ENCODE measurements around the gene ALDOC.
A peak's percentile ranks its signal among the peaks of the same experiment; 100 is the strongest.

Gene ALDOC

DNA sequence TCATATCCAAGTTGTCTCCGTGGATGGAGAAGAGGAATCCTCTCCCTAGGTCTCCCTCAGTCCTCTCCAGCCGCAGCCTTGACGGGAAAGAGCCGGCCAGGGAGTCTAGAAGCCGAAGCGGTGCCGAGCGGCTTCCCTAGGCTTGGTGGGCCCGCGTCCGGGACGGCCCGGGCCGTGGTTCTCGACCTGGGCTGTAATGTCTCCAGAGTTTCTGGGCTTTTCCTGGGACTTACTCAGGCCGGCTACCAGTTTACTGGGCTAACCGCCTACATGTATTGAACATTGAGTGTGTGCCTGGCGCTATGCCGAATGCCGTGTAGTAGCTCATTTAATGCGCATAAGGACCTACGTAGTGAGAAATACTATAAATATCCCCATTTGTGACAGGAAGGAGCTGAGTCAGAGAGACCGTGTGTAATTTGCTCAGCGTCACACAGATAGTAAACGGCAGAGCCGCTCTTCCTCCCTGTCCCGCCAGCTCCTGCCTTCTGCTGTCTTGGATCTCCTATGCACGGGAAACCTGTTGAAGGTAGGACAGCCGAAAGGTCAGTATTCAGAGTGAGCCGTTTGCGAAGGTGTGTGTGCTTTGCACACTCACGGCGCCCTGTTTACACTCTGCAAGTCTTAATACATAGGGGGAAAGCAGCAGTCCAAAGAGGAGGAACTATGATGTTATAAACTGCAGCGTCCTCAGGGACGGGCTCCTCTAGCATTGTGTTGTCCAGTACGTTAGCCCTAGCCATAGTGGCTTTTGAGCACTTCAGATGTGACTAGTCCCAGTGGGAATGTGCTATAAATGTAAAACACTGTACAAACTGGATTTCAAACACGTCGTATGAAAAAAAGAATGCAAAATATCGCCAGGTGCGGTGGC, 22.9 kb upstream of the ALDOC start:
- H3K27me3 ChIP-seq (replicated peaks; ENCODE audit: insufficient read depth, low read length), result no peaks in the 10 kb centered on the region
- peaks cover 9% of the 10 kb centered on the region; the same call in 1 of the 2 replicates for H3K4me1 ChIP-seq (ENCODE audit: low read length)
- peak overlapping the region; percentile 66 for H2AFZ ChIP-seq (ENCODE audit: low read length)
- peaks cover 16% of the 10 kb centered on the region for H3F3A ChIP-seq (ENCODE audit: insufficient read depth, low read length)
- H3K9ac ChIP-seq (ENCODE audit: low read length), result peak overlapping the region; percentile 82
- no peaks in the 10 kb centered on the region; the same call in 1 of the 2 replicates for H3K36me3 ChIP-seq (replicated peaks; ENCODE audit: insufficient read depth, low read length)
- DNase-seq, result peak; percentile 87
- peak overlapping the region; percentile 77 for H3K4me2 ChIP-seq (ENCODE audit: low read depth, low read length)
- peak overlapping the region; percentile 77 for H3K4me3 ChIP-seq (ENCODE audit: low read length)
- no peaks in the 10 kb centered on the region for H3K9me2 ChIP-seq (replicated peaks; ENCODE audit: insufficient read depth, low read length)
- no peaks in the 10 kb centered on the region for H4K20me1 ChIP-seq (ENCODE audit: insufficient read depth, low read length)
- peak overlapping the region; percentile 91 for H3K27ac ChIP-seq (ENCODE audit: low read length)
- no peaks in the 10 kb centered on the region for H3K9me3 ChIP-seq (replicated peaks; ENCODE audit: insufficient read depth, low read length)
- H3K79me2 ChIP-seq (ENCODE audit: low read length), result peaks cover 37% of the 10 kb centered on the region
- no peak for TF ChIP-seq EZH2 (optimal IDR thresholded peaks at IDR 0.05; ENCODE audit: low read depth, low read length)
- no peak for TF ChIP-seq CTCF (IDR thresholded peaks at IDR 0.05; ENCODE audit: low read length)
- TF ChIP-seq EZH2phosphoT487 (IDR thresholded peaks at IDR 0.05; ENCODE audit: low read length), result no peak

DNA sequence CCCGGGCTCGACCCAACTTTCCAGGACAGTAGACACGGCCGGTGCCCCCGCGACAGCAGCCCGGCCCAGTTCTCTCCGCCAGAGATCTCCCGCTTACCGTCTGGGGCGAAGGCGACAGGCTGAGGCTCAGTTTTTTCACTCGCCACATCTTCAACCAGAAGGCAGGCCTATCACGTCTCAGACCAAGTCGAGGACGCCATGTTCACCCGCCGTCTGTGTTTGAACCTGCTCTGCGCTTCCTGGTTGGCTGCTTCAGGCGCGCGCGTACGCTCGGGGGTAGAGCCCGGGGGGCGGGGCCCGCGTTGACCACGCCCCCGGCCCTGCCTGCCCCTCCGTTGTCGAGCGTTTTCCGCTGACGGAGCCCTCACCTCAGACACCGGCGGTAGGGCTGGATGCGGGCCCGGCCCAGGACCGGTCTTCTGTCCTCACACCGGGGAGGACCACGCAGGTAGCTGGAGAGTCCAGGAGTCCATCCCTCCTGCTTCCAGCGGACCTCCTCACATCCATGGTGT, 22.2 kb upstream of the ALDOC start, which contains the start of gene SPAG5:
SPAG5 (minus strand) TSS at position 227 of the 512 bp plus-strand sequence; CDS start at position 148, 79 bp downstream.
- H4K20me1 ChIP-seq (ENCODE audit: insufficient read depth, low read length), result no peaks in the 10 kb centered on the region
- peak within 1 kb of the TSS; percentile 77 for H3K4me3 ChIP-seq (ENCODE audit: low read length)
- TF ChIP-seq EZH2phosphoT487 (IDR thresholded peaks at IDR 0.05; ENCODE audit: low read length) (no peak), CTCF (IDR thresholded peaks at IDR 0.05; ENCODE audit: low read length) (no peak), EZH2 (optimal IDR thresholded peaks at IDR 0.05; ENCODE audit: low read depth, low read length) (no peak)
- H3K9me3 ChIP-seq (replicated peaks; ENCODE audit: insufficient read depth, low read length), result no peaks in the 10 kb centered on the region
- H3K9me2 ChIP-seq (replicated peaks; ENCODE audit: insufficient read depth, low read length), result no peaks in the 10 kb centered on the region
- peak within 1 kb of the TSS; percentile 77 for H3K4me2 ChIP-seq (ENCODE audit: low read depth, low read length)
- peak within 1 kb of the TSS; percentile 91 for H3K27ac ChIP-seq (ENCODE audit: low read length)
- H3K27me3 ChIP-seq (replicated peaks; ENCODE audit: insufficient read depth, low read length), result no peaks in the 10 kb centered on the region
- H2AFZ ChIP-seq (ENCODE audit: low read length), result peak within 1 kb of the TSS; percentile 69
- peaks cover 16% of the 10 kb centered on the region for H3F3A ChIP-seq (ENCODE audit: insufficient read depth, low read length)
- H3K79me2 ChIP-seq (ENCODE audit: low read length), result peaks cover 42% of the 10 kb centered on the region
- peak; percentile 96 for DNase-seq
- H3K9ac ChIP-seq (ENCODE audit: low read length), result peak within 1 kb of the TSS; percentile 82
- no peaks in the 10 kb centered on the region; the same call in 1 of the 2 replicates for H3K36me3 ChIP-seq (replicated peaks; ENCODE audit: insufficient read depth, low read length)
- H3K4me1 ChIP-seq (ENCODE audit: low read length), result peaks cover 9% of the 10 kb centered on the region; the same call in 1 of the 2 replicates

GRCh38 chr17:28598389-28598788, 21.7 kb upstream of the ALDOC start:
- Histone ChIP-seq H3K4me2 (ENCODE audit: low read depth, low read length) (peak overlapping the region; percentile 77), H3K9me2 (replicated peaks; ENCODE audit: insufficient read depth, low read length) (no peaks in the 10 kb centered on the region), H3K9ac (ENCODE audit: low read length) (peak overlapping the region; percentile 82), H3K27me3 (replicated peaks; ENCODE audit: insufficient read depth, low read length) (no peaks in the 10 kb centered on the region), H3K4me3 (ENCODE audit: low read length) (peak overlapping the region; percentile 77), H3K4me1 (ENCODE audit: low read length) (peaks cover 9% of the 10 kb centered on the region; the same call in 1 of the 2 replicates), H3K36me3 (replicated peaks; ENCODE audit: insufficient read depth, low read length) (no peaks in the 10 kb centered on the region; the same call in 1 of the 2 replicates), H3K79me2 (ENCODE audit: low read length) (peaks cover 44% of the 10 kb centered on the region), H3K9me3 (replicated peaks; ENCODE audit: insufficient read depth, low read length) (no peaks in the 10 kb centered on the region), H3F3A (ENCODE audit: insufficient read depth, low read length) (peaks cover 16% of the 10 kb centered on the region), H2AFZ (ENCODE audit: low read length) (peak overlapping the region; percentile 69), H3K27ac (ENCODE audit: low read length) (peak overlapping the region; percentile 91; the same call in 1 of the 2 replicates), H4K20me1 (ENCODE audit: insufficient read depth, low read length) (no peaks in the 10 kb centered on the region)
- DNase-seq, result no peak
- TF ChIP-seq EZH2 (optimal IDR thresholded peaks at IDR 0.05; ENCODE audit: low read depth, low read length) (no peak), CTCF (IDR thresholded peaks at IDR 0.05; ENCODE audit: low read length) (no peak), EZH2phosphoT487 (IDR thresholded peaks at IDR 0.05; ENCODE audit: low read length) (no peak)
